ENCODE measurements around the gene MAPK8IP2.

Gene MAPK8IP2

GRCh38 chr22:50630376-50630775 is 29.8 kb downstream of the MAPK8IP2 start:
- no peak for TF ChIP-seq EZH2phosphoT487 (conservative IDR thresholded peaks at IDR 0.05; ENCODE audit: low read length)
- TF ChIP-seq CTCF (IDR thresholded peaks at IDR 0.05; ENCODE audit: insufficient read depth, low read length, poor library complexity, severe bottlenecking), result no peak
- H3K9me3 ChIP-seq (ENCODE audit: insufficient read depth, low read length), result no peaks in the 10 kb centered on the region
- H3K27me3 ChIP-seq (ENCODE audit: low read length), result no peaks in the 10 kb centered on the region
- no peak overlapping the region for H3K9ac ChIP-seq (ENCODE audit: low read length)
- no peaks in the 10 kb centered on the region; the same call in 1 of the 2 replicates for H3K79me2 ChIP-seq (ENCODE audit: insufficient read depth, low read length)
- no peaks in the 10 kb centered on the region for H4K20me1 ChIP-seq (ENCODE audit: low read depth, low read length)
- no peaks in the 10 kb centered on the region for H3F3A ChIP-seq (ENCODE audit: insufficient read depth)
- H3K36me3 ChIP-seq (ENCODE audit: low read length), result no peaks in the 10 kb centered on the region
- no peak overlapping the region for H2AFZ ChIP-seq (ENCODE audit: low read depth, low read length, severe bottlenecking)
- no peak overlapping the region for H3K27ac ChIP-seq (ENCODE audit: low read depth, low read length)
- no peak overlapping the region for H3K4me2 ChIP-seq (ENCODE audit: low read depth, low read length, poor library complexity, severe bottlenecking)
- no peaks in the 10 kb centered on the region for H3K9me2 ChIP-seq (replicated peaks; ENCODE audit: insufficient read depth, low read length)
- H3K4me3 ChIP-seq (ENCODE audit: insufficient read depth, low read length, poor library complexity, severe bottlenecking), result no peak overlapping the region

- H4K20me1 ChIP-seq (ENCODE audit: low read depth, low read length), result no peaks in the 10 kb centered on the region
- H3K4me3 ChIP-seq (ENCODE audit: insufficient read depth, low read length, poor library complexity, severe bottlenecking), result no peak overlapping the region
- H3F3A ChIP-seq (ENCODE audit: insufficient read depth), result no peaks in the 10 kb centered on the region
- no peaks in the 10 kb centered on the region for H3K9me3 ChIP-seq (ENCODE audit: insufficient read depth, low read length)
- H3K27me3 ChIP-seq (ENCODE audit: low read length), result no peaks in the 10 kb centered on the region
- no peak overlapping the region for H3K9ac ChIP-seq (ENCODE audit: low read length)
- H2AFZ ChIP-seq (ENCODE audit: low read depth, low read length, severe bottlenecking), result no peak overlapping the region
- H3K4me2 ChIP-seq (ENCODE audit: low read depth, low read length, poor library complexity, severe bottlenecking), result no peak overlapping the region
- no peaks in the 10 kb centered on the region for H3K36me3 ChIP-seq (ENCODE audit: low read length)
- no peaks in the 10 kb centered on the region for H3K79me2 ChIP-seq (ENCODE audit: insufficient read depth, low read length)
- H3K9me2 ChIP-seq (replicated peaks; ENCODE audit: insufficient read depth, low read length), result no peaks in the 10 kb centered on the region
- TF ChIP-seq CTCF (IDR thresholded peaks at IDR 0.05; ENCODE audit: insufficient read depth, low read length, poor library complexity, severe bottlenecking) (no peak), EZH2phosphoT487 (conservative IDR thresholded peaks at IDR 0.05; ENCODE audit: low read length) (no peak)
- H3K27ac ChIP-seq (ENCODE audit: low read depth, low read length), result no peak overlapping the region
Measured at GRCh38 chr22:50633086-50633485, 32.5 kb downstream of the MAPK8IP2 start.

DNA sequence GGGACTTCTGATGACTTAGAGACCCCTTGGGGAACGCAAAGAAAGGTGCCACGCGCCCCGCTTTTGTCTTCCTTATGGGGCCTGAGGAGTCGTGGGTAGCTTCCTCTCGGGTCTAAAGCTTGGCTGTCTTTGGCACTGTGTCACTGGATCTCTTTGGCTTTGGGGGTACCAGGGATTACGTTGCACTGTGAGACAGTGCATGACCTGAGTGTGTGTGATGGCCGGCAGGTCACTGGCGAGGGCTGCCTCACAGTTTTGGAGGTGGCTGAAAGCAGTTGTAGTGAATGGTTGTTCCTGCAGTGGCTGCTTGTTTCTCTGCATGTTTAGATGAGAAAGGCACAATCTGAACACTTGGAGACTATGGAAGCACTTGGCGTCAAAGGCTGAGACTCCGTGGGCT is 33.2 kb downstream of the MAPK8IP2 start:
- Histone ChIP-seq H3K79me2 (ENCODE audit: insufficient read depth, low read length) (no peaks in the 10 kb centered on the region), H3K4me2 (ENCODE audit: low read depth, low read length, poor library complexity, severe bottlenecking) (no peak overlapping the region), H3K9me2 (replicated peaks; ENCODE audit: insufficient read depth, low read length) (no peaks in the 10 kb centered on the region), H3K9me3 (ENCODE audit: insufficient read depth, low read length) (no peaks in the 10 kb centered on the region), H3F3A (ENCODE audit: insufficient read depth) (no peaks in the 10 kb centered on the region), H3K27ac (ENCODE audit: low read depth, low read length) (no peak overlapping the region), H3K27me3 (ENCODE audit: low read length) (no peaks in the 10 kb centered on the region), H4K20me1 (ENCODE audit: low read depth, low read length) (no peaks in the 10 kb centered on the region), H3K9ac (ENCODE audit: low read length) (no peak overlapping the region), H3K36me3 (ENCODE audit: low read length) (no peaks in the 10 kb centered on the region), H2AFZ (ENCODE audit: low read depth, low read length, severe bottlenecking) (no peak overlapping the region), H3K4me3 (ENCODE audit: insufficient read depth, low read length, poor library complexity, severe bottlenecking) (no peak overlapping the region)
- no peak for TF ChIP-seq CTCF (IDR thresholded peaks at IDR 0.05; ENCODE audit: insufficient read depth, low read length, poor library complexity, severe bottlenecking)
- no peak for TF ChIP-seq EZH2phosphoT487 (conservative IDR thresholded peaks at IDR 0.05; ENCODE audit: low read length)
